Breast epithelium (tissue), 3 donors: ENCODE data around the gene VSX1.

Experiments
- CTCF ChIP-seq, 3 donors: fragments of 450-650 bp; IDR thresholded peaks; one replicate each; pipeline ENCODE4 v1.5.1; 2016 to 2017; ENCODE audit warnings: antibody characterized with exemption in 3 of 3, mild to moderate bottlenecking in 3 of 3, moderate library complexity in 3 of 3
- POLR2A ChIP-seq: fragments of 450-650 bp; IDR thresholded peaks from one replicate; pipeline ENCODE4 v1.6.1; 2016; ENCODE audit warnings: antibody characterized with exemption, mild to moderate bottlenecking, moderate library complexity

DNA sequence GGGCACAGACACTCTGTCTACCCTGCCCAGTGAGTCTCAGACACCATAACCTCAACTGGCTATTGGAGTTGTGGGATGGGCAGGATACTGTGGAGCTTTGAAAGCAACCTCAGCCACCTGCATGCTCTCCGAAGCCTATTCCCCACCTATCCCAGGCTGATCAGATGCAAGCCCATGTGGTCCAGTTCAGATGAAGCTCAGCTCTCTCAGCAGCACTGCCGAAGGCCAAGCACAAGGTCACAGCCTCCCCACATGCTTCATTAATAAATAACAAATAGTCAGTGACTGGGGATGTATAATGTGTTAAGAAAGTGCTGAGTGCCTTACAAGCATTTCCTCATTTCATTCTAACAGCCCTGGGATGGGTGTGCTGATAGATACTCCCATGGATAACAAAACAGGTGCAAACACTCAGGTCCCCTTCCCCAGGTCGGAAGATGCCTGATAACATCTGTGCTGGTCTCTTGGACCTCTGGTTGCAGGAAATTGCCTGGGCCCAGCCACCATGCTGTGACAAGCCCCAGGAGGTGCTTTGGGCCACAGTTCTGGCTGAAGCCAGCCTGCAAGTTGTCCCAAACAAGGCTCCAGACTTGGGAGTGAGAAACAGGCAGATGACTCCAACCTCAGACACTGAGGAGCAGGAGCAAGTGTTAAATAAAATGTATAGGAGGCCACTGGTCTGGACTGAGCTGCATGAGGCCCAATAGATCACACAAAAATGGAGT lies 27.7 kb downstream of the VSX1 start:
- no peak for TF ChIP-seq CTCF (IDR thresholded peaks at IDR 0.05)
- no peak for TF ChIP-seq POLR2A
